GM10266 (cell line): Measurements from ENCODE around the gene EFNB2.

Experiments
- DNase-seq: peaks from one replicate; pipeline ENCODE4 v3.0.0; 2012; ENCODE audit errors: extremely low spot score
- TF ChIP-seq, protein P1 (sequence below): IDR thresholded peaks from 2 replicates; pipeline ENCODE4 v1.5.1; 2012; ENCODE audit warnings: mild to moderate bottlenecking, low read depth; ENCODE audit not compliant: control insufficient read depth, insufficient read depth; ENCODE audit errors: missing control alignments

Gene EFNB2

DNA sequence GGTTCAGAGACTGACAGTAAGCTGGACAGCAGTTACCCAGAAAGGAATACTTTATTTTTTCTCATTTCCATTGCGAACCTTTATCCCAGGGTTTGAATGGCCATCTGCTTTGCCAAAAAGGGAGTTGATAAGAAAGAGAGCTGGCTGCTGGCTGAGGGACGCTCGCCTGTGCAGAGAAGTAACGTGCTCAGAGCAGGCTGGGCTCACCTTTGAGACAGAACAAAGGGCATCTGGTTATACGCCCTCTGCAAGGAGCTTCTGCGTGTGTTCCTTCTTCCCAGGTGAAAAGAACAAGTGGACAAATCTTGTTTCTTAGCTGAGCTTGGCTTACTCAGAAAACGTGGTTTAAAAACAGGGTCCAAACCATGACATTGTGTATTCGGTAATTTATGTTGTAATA, 47.4 kb downstream of the EFNB2 start:
- TF ChIP-seq, protein P1, sequence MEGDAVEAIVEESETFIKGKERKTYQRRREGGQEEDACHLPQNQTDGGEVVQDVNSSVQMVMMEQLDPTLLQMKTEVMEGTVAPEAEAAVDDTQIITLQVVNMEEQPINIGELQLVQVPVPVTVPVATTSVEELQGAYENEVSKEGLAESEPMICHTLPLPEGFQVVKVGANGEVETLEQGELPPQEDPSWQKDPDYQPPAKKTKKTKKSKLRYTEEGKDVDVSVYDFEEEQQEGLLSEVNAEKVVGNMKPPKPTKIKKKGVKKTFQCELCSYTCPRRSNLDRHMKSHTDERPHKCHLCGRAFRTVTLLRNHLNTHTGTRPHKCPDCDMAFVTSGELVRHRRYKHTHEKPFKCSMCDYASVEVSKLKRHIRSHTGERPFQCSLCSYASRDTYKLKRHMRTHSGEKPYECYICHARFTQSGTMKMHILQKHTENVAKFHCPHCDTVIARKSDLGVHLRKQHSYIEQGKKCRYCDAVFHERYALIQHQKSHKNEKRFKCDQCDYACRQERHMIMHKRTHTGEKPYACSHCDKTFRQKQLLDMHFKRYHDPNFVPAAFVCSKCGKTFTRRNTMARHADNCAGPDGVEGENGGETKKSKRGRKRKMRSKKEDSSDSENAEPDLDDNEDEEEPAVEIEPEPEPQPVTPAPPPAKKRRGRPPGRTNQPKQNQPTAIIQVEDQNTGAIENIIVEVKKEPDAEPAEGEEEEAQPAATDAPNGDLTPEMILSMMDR = no peak
- DNase-seq = no peak

DNA sequence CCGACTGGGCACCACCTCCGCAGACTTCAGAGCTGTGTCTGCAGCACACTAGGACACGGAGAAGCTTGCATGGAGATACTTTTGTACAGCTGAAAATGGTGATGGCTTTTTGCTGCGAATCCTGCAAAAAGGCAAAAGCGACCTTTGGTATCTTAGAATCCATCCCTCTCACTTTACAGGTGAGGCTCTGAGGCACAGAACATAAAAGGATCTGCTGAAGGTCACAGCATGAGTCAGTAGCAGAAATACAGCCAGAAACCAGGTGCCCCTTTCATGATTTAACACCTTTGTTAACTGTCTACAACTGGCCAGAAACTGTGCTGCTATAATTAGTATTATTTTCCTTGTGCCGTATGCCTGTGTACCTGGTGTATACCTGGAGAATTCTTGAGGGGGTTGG, 48.3 kb downstream of the EFNB2 start:
- TF ChIP-seq, protein P1 = no peak
- DNase-seq = no peak

DNA sequence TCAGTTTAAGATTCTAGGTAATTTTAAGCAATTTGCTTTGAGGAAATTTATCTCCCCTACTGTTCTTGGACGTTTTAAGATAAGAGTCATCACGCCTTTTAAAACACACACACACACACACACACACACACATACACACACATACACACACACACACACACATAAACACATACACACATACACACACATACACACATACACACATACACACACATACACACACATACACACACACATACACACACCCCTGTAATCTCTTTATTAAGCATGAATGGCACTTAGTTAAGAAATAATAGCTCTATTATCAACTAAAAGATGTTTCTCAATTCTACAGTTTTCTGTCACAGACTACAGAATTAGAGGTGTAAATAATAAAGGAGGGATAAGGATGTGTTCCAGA, 49.2 kb downstream of the EFNB2 start:
- TF ChIP-seq, protein P1 = no peak
- DNase-seq = no peak

DNA sequence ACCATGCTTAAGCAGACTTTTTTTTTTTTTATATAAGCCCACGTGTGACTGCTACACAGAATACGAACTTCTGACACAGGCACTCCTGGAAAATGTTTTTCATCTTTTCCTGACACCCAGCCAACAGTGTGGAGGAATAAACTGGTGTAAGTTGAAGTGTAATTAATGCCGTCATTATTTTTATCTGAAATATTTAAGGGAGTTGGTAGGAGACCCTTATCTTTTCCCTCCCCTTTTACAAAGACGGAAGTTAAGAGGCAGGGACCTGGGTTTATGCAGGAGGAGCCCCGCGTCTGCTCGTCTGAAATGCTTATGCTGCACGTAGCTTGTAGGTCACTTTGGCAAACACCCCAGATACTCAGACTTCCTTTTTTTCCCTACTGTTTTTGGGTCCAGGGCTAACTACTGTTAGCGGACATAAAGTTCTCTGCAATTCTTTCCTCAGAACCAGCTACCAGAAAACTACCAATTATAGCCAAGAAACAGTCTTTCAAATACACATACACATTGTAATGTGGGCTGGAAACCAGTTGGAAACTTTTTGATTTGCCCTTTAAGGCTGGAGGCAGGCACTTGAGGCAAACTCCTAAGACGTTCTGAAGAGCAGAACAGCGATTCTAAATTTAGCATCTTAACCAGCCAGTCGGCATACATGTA, 50.8 kb downstream of the EFNB2 start:
- no peak for DNase-seq
- TF ChIP-seq, protein P1 = no peak

DNA sequence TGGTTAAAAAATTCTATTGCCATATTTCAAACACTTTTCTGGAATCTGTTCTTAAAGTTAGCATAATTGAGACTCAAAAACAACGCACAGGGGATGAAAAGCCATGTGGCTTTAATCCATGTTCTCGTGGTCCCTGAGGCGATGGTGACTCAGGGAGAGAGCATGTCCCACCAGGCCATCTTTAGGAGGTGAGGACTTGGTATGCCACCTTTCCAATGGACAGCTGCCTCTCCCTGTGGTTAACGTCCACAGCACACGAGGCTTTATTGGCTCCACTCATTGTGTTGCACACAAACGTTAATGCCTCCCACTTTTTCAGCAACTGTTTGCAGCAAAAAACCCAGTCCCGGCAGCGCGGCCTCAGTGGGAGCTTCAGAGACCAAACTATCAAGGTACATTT, 51.4 kb downstream of the EFNB2 start:
- TF ChIP-seq, protein P1 = no peak
- no peak for DNase-seq

DNA sequence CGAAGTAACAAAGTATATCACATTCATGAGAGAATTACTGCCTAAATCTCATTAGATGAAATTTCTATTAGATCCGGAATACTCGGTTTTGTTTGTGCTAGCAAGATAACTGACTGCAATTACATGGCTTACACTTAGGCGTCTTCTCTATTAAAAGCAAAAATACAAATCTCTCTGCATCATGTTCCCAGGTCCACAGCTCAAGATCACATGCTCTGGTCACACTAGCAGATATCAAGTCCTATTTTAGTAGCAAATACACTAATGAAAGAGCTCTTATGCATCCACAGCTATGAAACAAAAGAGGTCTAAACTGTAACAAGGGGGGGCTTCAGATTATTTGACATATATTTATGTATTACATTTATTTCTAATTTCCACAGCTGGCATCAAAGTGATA, 53.5 kb downstream of the EFNB2 start:
- TF ChIP-seq, protein P1 = no peak
- DNase-seq = no peak

DNA sequence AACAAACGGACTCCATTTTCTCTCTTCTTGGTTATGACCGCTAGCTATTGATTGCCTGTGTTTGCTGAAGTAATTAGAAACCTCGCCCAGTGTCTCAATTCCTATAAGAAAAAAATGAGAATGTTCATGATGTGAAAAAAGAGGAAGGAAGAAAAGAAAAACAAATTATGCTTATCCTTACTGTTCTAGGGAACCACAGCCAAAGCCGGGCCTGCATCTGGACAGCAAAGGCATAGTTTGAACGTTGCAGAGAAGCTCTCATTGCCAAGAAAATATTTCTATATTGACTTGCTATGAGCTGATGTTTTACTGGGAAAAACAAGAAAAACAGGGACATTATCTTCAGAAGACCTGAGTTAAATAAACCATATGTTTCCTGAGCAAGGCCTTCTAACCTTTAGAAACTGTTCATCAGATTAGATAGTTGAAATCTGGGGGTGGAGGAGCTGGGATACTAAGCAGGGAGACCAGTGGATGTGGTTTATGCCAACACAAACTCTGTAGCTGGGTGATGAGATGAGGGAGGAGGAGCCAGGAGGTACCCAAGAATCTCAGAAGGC, 55.0 kb downstream of the EFNB2 start:
- TF ChIP-seq, protein P1 = no peak
- no peak for DNase-seq
